H1 (cell line): ENCODE measurements around the gene CD300A. TPM values are rescaled to one million over a fixed set of nuclear protein-coding genes. Genes with fewer than 3 reads are reported as not detected.

Experiments
- CTCF ChIA-PET: fragments of 300-600 bp; sonication (Branson Sonifier 250); formaldehyde crosslinking; loops from one replicate; lab custom pipeline; 2021; ENCODE audit not compliant: partially characterized antibody; lab: Charles Lee
- POLR2A ChIA-PET: fragments of 300-600 bp; sonication (Branson Sonifier 250); formaldehyde crosslinking; loops from one replicate; lab custom pipeline; 2021; ENCODE audit warnings: inconsistent platforms; ENCODE audit not compliant: partially characterized antibody; lab: Charles Lee
- DNase-seq, 2 experiments: peaks; one replicate each; pipeline versions ENCODE4 v3.0.0 to v3.0.0-alpha.2; 2010 to 2022; ENCODE audit warnings: low spot score in 2 of 2, low read depth in 1 of 2, mixed read lengths in 1 of 2
- FAIRE-seq: peaks from 2 replicates; lab custom pipeline; 2011; peaks lifted over from hg19 to GRCh38; lab: Jason Lieb, UNC
- H2AFZ ChIP-seq: 2 replicates; pipeline ENCODE4 v1.8.1; 2012; ENCODE audit warnings: low read length, inconsistent platforms
- H2AK5ac ChIP-seq: 2 replicates; pipeline ENCODE4 v1.6.1; 2013; ENCODE audit warnings: low read depth, low read length
- H2BK120ac ChIP-seq: replicated peaks from 2 replicates; pipeline ENCODE3; 2013; ENCODE audit warnings: low read depth, low read length, inconsistent platforms
- H2BK12ac ChIP-seq: 2 replicates; pipeline ENCODE4 v1.6.1; 2013; ENCODE audit warnings: low read depth, low read length
- H2BK15ac ChIP-seq: 2 replicates; pipeline ENCODE4 v1.6.1; 2013; ENCODE audit warnings: low read length
- H2BK20ac ChIP-seq: 2 replicates; pipeline ENCODE4 v1.6.1; 2013; ENCODE audit warnings: low read length
- H2BK5ac ChIP-seq: 2 replicates; pipeline ENCODE4 v1.6.1; 2013; ENCODE audit warnings: low read depth, low read length
- H3K14ac ChIP-seq: 2 replicates; pipeline ENCODE4 v1.6.1; 2013; ENCODE audit warnings: inconsistent platforms; ENCODE audit not compliant: insufficient read length
- H3K18ac ChIP-seq: 2 replicates; pipeline ENCODE4 v1.6.1; 2013; ENCODE audit warnings: low read length; ENCODE audit errors: extremely low read depth
- H3K23ac ChIP-seq: 2 replicates; pipeline ENCODE4 v1.6.1; 2013; ENCODE audit warnings: inconsistent platforms; ENCODE audit not compliant: insufficient read length
- H3K23me2 ChIP-seq: 2 replicates; pipeline ENCODE4 v1.6.1; 2013; ENCODE audit warnings: low read depth, low read length
- H3K27ac ChIP-seq: 2 replicates; pipeline ENCODE4 v1.6.1; 2011; ENCODE audit warnings: low read depth, low read length, inconsistent platforms
- H3K27me3 ChIP-seq, 4 experiments: replicated peaks in 1 of 4; 1 replicate in 1 of 4; 2 replicates in 3 of 4; pipeline versions ENCODE4 v1.6.1 to v1.8.1; 2011 to 2013; ENCODE audit warnings: low read length in 3 of 4, mild to moderate bottlenecking in 3 of 4, inconsistent platforms in 2 of 4, mixed read lengths in 2 of 4, moderate library complexity in 1 of 4; ENCODE audit not compliant: control insufficient read depth in 3 of 4, insufficient read depth in 3 of 4; ENCODE audit errors: extremely low read depth in 1 of 4
- H3K36me3 ChIP-seq, 4 experiments: 2 replicates each; pipeline versions ENCODE4 v1.6.1 to v1.8.1; 2011 to 2013; ENCODE audit warnings: mild to moderate bottlenecking in 4 of 4, low read length in 3 of 4, moderate library complexity in 2 of 4, control low read depth in 1 of 4, inconsistent platforms in 1 of 4; ENCODE audit not compliant: insufficient read depth in 4 of 4, control insufficient read depth in 2 of 4
- H3K4ac ChIP-seq: replicated peaks from 2 replicates; pipeline ENCODE3; 2013; ENCODE audit warnings: low read length, low read depth, mixed read lengths, inconsistent platforms; ENCODE audit not compliant: insufficient read length
- H3K4me1 ChIP-seq, 4 experiments: replicated peaks in 1 of 4; 1 replicate in 1 of 4; 2 replicates in 3 of 4; pipeline versions ENCODE4 v1.6.1 to v1.8.1; 2011 to 2013; ENCODE audit warnings: low read length in 3 of 4, inconsistent platforms in 2 of 4, mixed read lengths in 1 of 4; ENCODE audit not compliant: insufficient read depth in 4 of 4, control insufficient read depth in 3 of 4
- H3K4me2 ChIP-seq, 2 experiments: 2 replicates each; pipeline versions ENCODE4 v1.6.1 to v1.8.1; 2011 to 2013; ENCODE audit warnings: low read depth in 2 of 2, low read length in 2 of 2, control low read depth in 1 of 2, inconsistent platforms in 1 of 2, mild to moderate bottlenecking in 1 of 2; ENCODE audit not compliant: insufficient read depth in 1 of 2
- H3K4me3 ChIP-seq, 4 experiments: fragments of 200-600, 300-600 bp in 1 of 4; sonication (generic), shearing (Covaris generic), sonication (Bioruptor Twin) in 1 of 4; 2 replicates each; pipeline versions ENCODE4 v1.5.1 to v1.8.1; 2011 to 2016; ENCODE audit warnings: low read length in 4 of 4, low read depth in 3 of 4, control low read depth in 2 of 4, inconsistent platforms in 2 of 4, mild to moderate bottlenecking in 2 of 4, mixed read lengths in 1 of 4, moderate library complexity in 1 of 4; ENCODE audit not compliant: insufficient read depth in 2 of 4; ENCODE audit errors: extremely low read depth in 1 of 4
- H3K56ac ChIP-seq: replicated peaks from 2 replicates; pipeline ENCODE3; 2013; ENCODE audit warnings: low read depth, mild to moderate bottlenecking, mixed read lengths, low read length, inconsistent platforms; ENCODE audit not compliant: insufficient read length
- H3K79me1 ChIP-seq: 2 replicates; pipeline ENCODE4 v1.6.1; 2013; ENCODE audit warnings: low read depth, low read length, control low read depth
- H3K79me2 ChIP-seq, 2 experiments: 2 replicates each; pipeline versions ENCODE4 v1.6.1 to v1.8.1; 2012 to 2013; ENCODE audit warnings: low read length in 2 of 2, mild to moderate bottlenecking in 2 of 2, inconsistent platforms in 1 of 2; ENCODE audit not compliant: insufficient read depth in 2 of 2, control insufficient read depth in 1 of 2
- H3K9ac ChIP-seq, 4 experiments: replicated peaks in 1 of 4; 1 replicate in 1 of 4; 2 replicates in 3 of 4; pipeline versions ENCODE4 v1.6.1 to v1.8.1; 2011 to 2013; ENCODE audit warnings: low read depth in 3 of 4, low read length in 3 of 4, control low read depth in 2 of 4, mild to moderate bottlenecking in 2 of 4, moderate library complexity in 2 of 4, inconsistent platforms in 1 of 4; ENCODE audit errors: extremely low read depth in 1 of 4
- H3K9me3 ChIP-seq, 2 experiments: 2 replicates each; pipeline versions ENCODE4 v1.6.1 to v1.8.1; 2012 to 2013; ENCODE audit warnings: mild to moderate bottlenecking in 2 of 2, moderate library complexity in 2 of 2, control low read depth in 1 of 2, inconsistent platforms in 1 of 2, low read depth in 1 of 2, low read length in 1 of 2, mixed read lengths in 1 of 2; ENCODE audit not compliant: insufficient read depth in 2 of 2
- H4K20me1 ChIP-seq, 2 experiments: replicated peaks in 1 of 2; 2 replicates each; pipeline versions ENCODE3 to v1.8.1; 2011 to 2013; ENCODE audit warnings: inconsistent platforms in 2 of 2, low read length in 2 of 2, mild to moderate bottlenecking in 1 of 2; ENCODE audit not compliant: insufficient read depth in 2 of 2, control insufficient read depth in 1 of 2
- H4K5ac ChIP-seq: 2 replicates; pipeline ENCODE4 v1.6.1; 2013; ENCODE audit warnings: low read length, low read depth, mixed read lengths, inconsistent platforms; ENCODE audit not compliant: insufficient read length
- H4K8ac ChIP-seq: 2 replicates; pipeline ENCODE4 v1.8.0; 2013; ENCODE audit warnings: mild to moderate bottlenecking, moderate library complexity, low read length, inconsistent platforms; ENCODE audit not compliant: insufficient read depth; ENCODE audit errors: extremely low read depth
- H4K91ac ChIP-seq: replicated peaks from 2 replicates; pipeline ENCODE3; 2013; ENCODE audit warnings: low read length, mixed read lengths, inconsistent platforms; ENCODE audit not compliant: insufficient read length
- EGR1 ChIP-seq: IDR thresholded peaks from 2 replicates; pipeline ENCODE4 v1.6.1; 2011; ENCODE audit warnings: low read depth, low read length, borderline replicate concordance
- JUND ChIP-seq: IDR thresholded peaks from 2 replicates; pipeline ENCODE4 v1.6.1; 2011; ENCODE audit warnings: mild to moderate bottlenecking, improper control_type of control experiment, low read length
- KDM1A ChIP-seq: fragments of 200-600, 300-600 bp; sonication (generic); IDR thresholded peaks from 2 replicates; pipeline ENCODE4 v1.7.1; 2016; ENCODE audit warnings: mild to moderate bottlenecking, low read length, borderline replicate concordance
- POLR2AphosphoS5 ChIP-seq: IDR thresholded peaks from 2 replicates; pipeline ENCODE4 v1.6.1; 2011; ENCODE audit warnings: low read depth, low read length
- POU5F1 ChIP-seq: IDR thresholded peaks from 2 replicates; pipeline ENCODE4 v1.6.1; 2011; ENCODE audit warnings: low read depth, mild to moderate bottlenecking, low read length, moderate library complexity
- RFX5 ChIP-seq: IDR thresholded peaks from 2 replicates; pipeline ENCODE4 v1.6.1; 2011; ENCODE audit warnings: low read depth, low read length, improper control_type of control experiment, borderline replicate concordance
- RXRA ChIP-seq: IDR thresholded peaks from 2 replicates; pipeline ENCODE4 v1.6.1; 2011; ENCODE audit warnings: low read depth, mild to moderate bottlenecking, low read length, moderate library complexity; ENCODE audit not compliant: insufficient read depth
- SP2 ChIP-seq: IDR thresholded peaks from 2 replicates; pipeline ENCODE4 v1.6.1; 2012; ENCODE audit warnings: mild to moderate bottlenecking, low read length, inconsistent platforms
- TCF12 ChIP-seq: IDR thresholded peaks from 2 replicates; pipeline ENCODE4 v1.6.1; 2011; ENCODE audit warnings: low read depth, mild to moderate bottlenecking, low read length
- WGBS, 2 experiments: shearing (Covaris generic) in 1 of 2; methylation state at CpG; one replicate each; pipeline versions ENCODE4 v1.1.6 to v1.1.7; 2013 to 2015; ENCODE audit warnings: low lambda C conversion rate in 2 of 2, mixed read lengths in 2 of 2, inconsistent platforms in 1 of 2, low coverage in 1 of 2, missing lambda C conversion rate in 1 of 2; ENCODE audit not compliant: insufficient replicate concordance in 2 of 2, insufficient coverage in 1 of 2, insufficient read length in 1 of 2; ENCODE audit errors: extremely low coverage in 1 of 2, missing lambda C conversion rate in 1 of 2; 5-methylcytosine and 5-hydroxymethylcytosine counted together
- polyA plus RNA-seq, 7 experiments: library from polyadenylated mRNA; depleted of rRNA in 3 of 7; stranded (reverse) in 5 of 7; unstranded in 2 of 7; fragments of >200 nt in 5 of 7; fragments of 200-250 nt in 2 of 7; gene quantifications; 1 replicate in 5 of 7; 2 replicates in 1 of 7; 4 replicates in 1 of 7; pipeline versions ENCODE4 v1.2.1 to v1.2.3, GENCODE V29; 2011 to 2013; ENCODE audit warnings: missing spikeins in 2 of 7, mixed read lengths in 2 of 7
- total RNA-seq: library from RNA; stranded (reverse); fragmentation: NEBNext Ultra II Directional; extraction: Animal tissue kit (Norgen Biotek cat#: 25700); gene quantifications from 2 replicates; pipeline ENCODE4 v1.2.1, GENCODE V29; 2021
- TF ChIP-seq, protein P1 (sequence below): IDR thresholded peaks from 2 replicates; pipeline ENCODE4 v1.6.1; 2012; ENCODE audit warnings: low read length, inconsistent platforms

CD300A gene
- total and polyA plus RNA-seq, 2 of the 8 experiments (the other 6 are each of a cell fraction or from before 2014, with no cell fraction given) = 0.52 to 1.3 TPM

GRCh38 chr17:74516561-74517328, 50.3 kb downstream of the CD300A start:
- H3K79me2 ChIP-seq = no peaks in the 10 kb centered on the region
- H3K4ac ChIP-seq = no peak overlapping the region
- DNase-seq (no peak), FAIRE-seq (no peak)
- peaks cover 0 to 2% (median 0%) of the 10 kb centered on the region in 4 experiments; a peak in 1 of 7 replicates for H3K27me3 ChIP-seq
- no peak overlapping the region for H3K27ac ChIP-seq
- ChIA-PET POLR2A (no interaction called here), CTCF (interaction anchor here (0.9 to 1.7 kb wide), 3 partner anchors 9 to 154 kb away, joined by 3 to 4 read pairs (median 4); no protein-coding TSS in a partner anchor)
- H2BK12ac ChIP-seq = no peak overlapping the region
- no peak overlapping the region for H2BK15ac ChIP-seq
- no peak overlapping the region for H3K4me3 ChIP-seq
- no peak overlapping the region for H2BK20ac ChIP-seq
- H3K23ac ChIP-seq = no peak overlapping the region
- no peak overlapping the region for H2AFZ ChIP-seq
- no peaks in the 10 kb centered on the region for H3K36me3 ChIP-seq
- H3K14ac ChIP-seq = no peak overlapping the region
- H2BK5ac ChIP-seq = no peak overlapping the region
- H3K56ac ChIP-seq = no peak overlapping the region
- H2AK5ac ChIP-seq = no peak overlapping the region
- H4K91ac ChIP-seq = no peak overlapping the region
- H3K4me1 ChIP-seq = no peaks in the 10 kb centered on the region
- no peak overlapping the region; the same call in 1 of the 2 replicates for H4K8ac ChIP-seq
- no peak overlapping the region for H2BK120ac ChIP-seq
- no peak overlapping the region for H3K4me2 ChIP-seq
- H3K9ac ChIP-seq = no peak overlapping the region
- H3K18ac ChIP-seq = no peak overlapping the region
- H3K23me2 ChIP-seq = peaks cover 2% of the 10 kb centered on the region; the same call in 1 of the 2 replicates
- H4K20me1 ChIP-seq = peaks cover 0 to 2% of the 10 kb centered on the region in 2 experiments
- H4K5ac ChIP-seq = no peak overlapping the region
- WGBS, 2 experiments = 79% methylated on average over 3 of the region's 3 CpGs; no CpG with 5 or more reads in 1 of the 2 experiments
- no peaks in the 10 kb centered on the region for H3K79me1 ChIP-seq
- peaks cover 19 to 21% of the 10 kb centered on the region in 2 experiments for H3K9me3 ChIP-seq
- TF ChIP-seq RFX5 = no peak
- TF ChIP-seq TCF12 = no peak
- TF ChIP-seq JUND = no peak
- TF ChIP-seq, protein P1, sequence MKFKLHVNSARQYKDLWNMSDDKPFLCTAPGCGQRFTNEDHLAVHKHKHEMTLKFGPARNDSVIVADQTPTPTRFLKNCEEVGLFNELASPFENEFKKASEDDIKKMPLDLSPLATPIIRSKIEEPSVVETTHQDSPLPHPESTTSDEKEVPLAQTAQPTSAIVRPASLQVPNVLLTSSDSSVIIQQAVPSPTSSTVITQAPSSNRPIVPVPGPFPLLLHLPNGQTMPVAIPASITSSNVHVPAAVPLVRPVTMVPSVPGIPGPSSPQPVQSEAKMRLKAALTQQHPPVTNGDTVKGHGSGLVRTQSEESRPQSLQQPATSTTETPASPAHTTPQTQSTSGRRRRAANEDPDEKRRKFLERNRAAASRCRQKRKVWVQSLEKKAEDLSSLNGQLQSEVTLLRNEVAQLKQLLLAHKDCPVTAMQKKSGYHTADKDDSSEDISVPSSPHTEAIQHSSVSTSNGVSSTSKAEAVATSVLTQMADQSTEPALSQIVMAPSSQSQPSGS = no peak
- no peak for TF ChIP-seq POU5F1
- no peak for TF ChIP-seq EGR1
- TF ChIP-seq POLR2AphosphoS5 = no peak
- no peak for TF ChIP-seq KDM1A
- no peak for TF ChIP-seq SP2
- no peak for TF ChIP-seq RXRA
